Mesodermal cell (in vitro differentiated cells): ENCODE data around the gene ASL.
"Not testable (repeated sequence)": the region's sequence is repeated elsewhere in the genome, so short reads cannot be mapped to it uniquely, and the experiment has no call there.

ENCODE experiments used
- H3K27ac ChIP-seq: 2 replicates; pipeline ENCODE4 v1.7.0; 2013; ENCODE audit warnings: mild to moderate bottlenecking, low read depth, low read length, moderate library complexity; ENCODE audit not compliant: severe bottlenecking
- H3K36me3 ChIP-seq: 2 replicates; pipeline ENCODE4 v1.7.1; 2013; ENCODE audit warnings: mild to moderate bottlenecking, low read length, moderate library complexity; ENCODE audit not compliant: control insufficient read depth, insufficient read depth
- H3K4me1 ChIP-seq: one replicate; pipeline ENCODE4 v1.7.1; 2013; ENCODE audit warnings: mild to moderate bottlenecking, low read length; ENCODE audit not compliant: insufficient read depth, control insufficient read depth, poor library complexity, severe bottlenecking
- H3K4me3 ChIP-seq: 2 replicates; pipeline ENCODE4 v1.7.0; 2013; ENCODE audit warnings: low read length, control low read depth, mild to moderate bottlenecking; ENCODE audit not compliant: insufficient read depth, poor library complexity, severe bottlenecking; ENCODE audit errors: extremely low read depth
- H3K9me3 ChIP-seq: 2 replicates; pipeline ENCODE4 v1.7.1; 2013; ENCODE audit warnings: mild to moderate bottlenecking, low read length, moderate library complexity; ENCODE audit not compliant: control insufficient read depth
- WGBS, 2 experiments: methylation state at CpG; one replicate each; pipeline ENCODE4 v1.1.5; 2013; ENCODE audit warnings: missing lambda C conversion rate in 2 of 2; ENCODE audit not compliant: insufficient coverage in 2 of 2; 5-methylcytosine and 5-hydroxymethylcytosine counted together

The ASL gene

GRCh38 chr7:66100408-66101050, 24.9 kb downstream of the ASL start:
- WGBS, 2 experiments, result 64 to 79% methylated on average over 8 to 9 of the region's 12 CpGs

GRCh38 chr7:66102168-66102567, 26.5 kb downstream of the ASL start:
- H3K9me3 ChIP-seq, H3K4me1 ChIP-seq, H3K4me3 ChIP-seq, H3K36me3 ChIP-seq, H3K27ac ChIP-seq: not testable (repeated sequence)
- WGBS, 2 experiments, result 91 to 93% methylated on average over 3 to 6 of the region's 6 CpGs

More at GRCh38 chr7:66100408-66101050, 24.9 kb downstream of the ASL start:
- Histone ChIP-seq H3K4me1 (no peaks in the 10 kb centered on the region), H3K27ac (peak overlapping the region; percentile 72), H3K36me3 (no peaks in the 10 kb centered on the region), H3K9me3 (no peaks in the 10 kb centered on the region), H3K4me3 (peak overlapping the region; percentile 27)

GRCh38 chr7:66103994-66104393, 28.4 kb downstream of the ASL start:
- 95 to 100% methylated on average over 2 of the region's 3 CpGs for WGBS, 2 experiments
- not testable (repeated sequence) for H3K4me1 ChIP-seq, H3K36me3 ChIP-seq, H3K27ac ChIP-seq, H3K9me3 ChIP-seq, H3K4me3 ChIP-seq

- Histone ChIP-seq H3K4me1 (peaks cover 3% of the 10 kb centered on the region), H3K36me3 (no peaks in the 10 kb centered on the region), H3K9me3 (no peaks in the 10 kb centered on the region), H3K4me3 (no peak overlapping the region), H3K27ac (no peak overlapping the region)
- 94 to 98% methylated on average over 4 of the region's 5 CpGs for WGBS, 2 experiments
These were observed 29.7 kb downstream of the ASL start for GRCh38 chr7:66105263-66105748.

- 80 to 88% methylated on average over 3 to 5 of the region's 5 CpGs for WGBS, 2 experiments
- H3K27ac ChIP-seq, result not testable (repeated sequence)
These were observed 32.8 kb downstream of the ASL start for GRCh38 chr7:66108410-66108809.

GRCh38 chr7:66110856-66111255, 35.2 kb downstream of the ASL start:
- 56 to 79% methylated on average over 4 to 8 of the region's 9 CpGs for WGBS, 2 experiments
- Histone ChIP-seq H3K36me3 (no peaks in the 10 kb centered on the region), H3K4me3 (no peak overlapping the region), H3K9me3 (no peaks in the 10 kb centered on the region), H3K4me1 (peaks cover 13% of the 10 kb centered on the region), H3K27ac (peak overlapping the region; percentile 47)

More at GRCh38 chr7:66108410-66108809, 32.8 kb downstream of the ASL start:
- not testable (repeated sequence) for H3K4me1 ChIP-seq, H3K4me3 ChIP-seq, H3K9me3 ChIP-seq, H3K36me3 ChIP-seq

GRCh38 chr7:66114743-66115649, 39.4 kb downstream of the ASL start, which contains the start of gene CRCP:
TSS of gene CRCP (plus strand) at chr7:66114847. CDS start at chr7:66114963, 116 bp downstream.
- Histone ChIP-seq H3K9me3 (no peaks in the 10 kb centered on the region), H3K4me1 (peaks cover 13% of the 10 kb centered on the region), H3K27ac (peak within 1 kb of the TSS; percentile 91), H3K4me3 (peak within 1 kb of the TSS; percentile 84), H3K36me3 (peaks cover 16% of the 10 kb centered on the region)
- WGBS, 2 experiments, result 1 to 3% methylated on average over 48 to 60 of the region's 67 CpGs

- H3K36me3 ChIP-seq, result peaks cover 25% of the 10 kb centered on the region
- not testable (repeated sequence) for H3K27ac ChIP-seq, H3K4me1 ChIP-seq, H3K4me3 ChIP-seq, H3K9me3 ChIP-seq
- WGBS, 2 experiments, result 84 to 100% methylated on average over 6 to 7 of the region's 12 CpGs
These were observed 41.2 kb downstream of the ASL start for GRCh38 chr7:66116680-66117420.

GRCh38 chr7:66118603-66119002, 43.0 kb downstream of the ASL start:
- no peaks in the 10 kb centered on the region for H3K9me3 ChIP-seq
- peaks cover 27% of the 10 kb centered on the region for H3K36me3 ChIP-seq
- no peak overlapping the region for H3K27ac ChIP-seq
- 83% methylated on average over 1 of the region's 3 CpGs; no CpG with 5 or more reads in 1 of the 2 experiments for WGBS, 2 experiments
- no peak overlapping the region for H3K4me3 ChIP-seq
- peaks cover 10% of the 10 kb centered on the region for H3K4me1 ChIP-seq

GRCh38 chr7:66119245-66119850, 43.7 kb downstream of the ASL start:
- WGBS, 2 experiments, result 86 to 93% methylated on average over 2 to 3 of the region's 4 CpGs
- Histone ChIP-seq H3K9me3 (no peaks in the 10 kb centered on the region), H3K27ac (no peak overlapping the region), H3K36me3 (peaks cover 27% of the 10 kb centered on the region), H3K4me1 (peaks cover 8% of the 10 kb centered on the region), H3K4me3 (no peak overlapping the region)
